Effector CD8-positive, alpha-beta T cell (primary cell): ENCODE results near the gene GALK1.
"Not testable (repeated sequence)": the region's sequence is repeated elsewhere in the genome, so short reads cannot be mapped to it uniquely, and the experiment has no call there.

Experiments used
- DNase-seq: peaks from one replicate; lab custom pipeline; 2025; lab: John Stamatoyannopoulos, UW

Gene GALK1

DNA sequence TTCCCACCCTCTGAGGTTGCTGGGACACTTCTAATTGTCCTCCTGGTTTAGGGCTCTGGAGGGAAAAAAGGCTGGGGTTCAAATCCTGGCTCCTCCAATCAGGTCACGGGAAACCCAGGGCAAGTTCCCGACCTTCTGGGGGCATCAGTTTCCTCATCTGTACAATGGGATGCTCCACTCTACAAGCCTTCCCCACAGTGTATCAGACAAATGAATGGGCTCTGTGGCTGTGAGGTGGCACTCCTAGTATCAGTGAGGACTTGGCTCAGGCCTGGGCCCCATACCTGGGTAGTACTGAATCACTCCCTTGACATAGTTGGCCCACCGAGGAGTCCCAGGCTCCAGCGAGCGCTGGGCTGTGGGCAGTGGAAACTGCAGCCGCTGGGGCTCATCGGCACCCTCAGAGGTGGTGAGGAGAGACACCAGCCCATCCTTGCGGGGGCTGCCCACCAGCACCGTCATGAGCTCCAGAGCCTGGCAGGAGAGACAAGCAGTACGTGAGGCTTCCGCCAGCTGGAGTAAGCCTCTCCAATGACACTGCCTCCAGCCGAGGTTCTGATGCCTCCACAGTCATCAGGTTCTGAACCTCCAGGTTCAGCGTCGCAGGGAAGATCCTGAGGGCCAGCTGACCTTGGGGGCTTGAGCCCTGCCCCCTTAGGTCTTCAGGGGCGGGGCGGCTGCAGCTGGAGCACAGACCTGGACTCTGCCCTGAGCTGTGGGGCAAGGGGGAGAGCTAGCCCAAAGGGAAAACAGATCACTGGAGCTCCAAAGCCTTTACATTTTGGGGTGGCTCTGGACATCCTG, 1.2 kb downstream of the GALK1 start:
- DNase-seq: no peak

DNA sequence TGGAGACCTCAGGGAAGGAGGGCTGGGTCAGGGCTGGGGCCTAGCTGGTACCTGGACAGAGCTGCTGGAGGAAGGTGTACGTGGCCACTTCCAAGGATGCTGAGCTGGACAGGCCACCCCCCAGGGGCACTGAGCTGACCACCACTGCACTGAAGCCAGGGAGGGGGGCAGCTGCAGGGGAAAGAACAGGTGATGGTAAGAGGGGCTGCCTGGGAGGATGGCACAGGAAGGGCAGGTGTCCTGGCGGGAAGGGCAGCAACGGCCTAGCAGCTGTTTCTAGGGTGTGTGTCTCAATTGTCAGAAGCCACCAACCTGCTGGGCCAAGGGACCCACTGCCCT, 1.8 kb downstream of the GALK1 start:
- no peak for DNase-seq

DNA sequence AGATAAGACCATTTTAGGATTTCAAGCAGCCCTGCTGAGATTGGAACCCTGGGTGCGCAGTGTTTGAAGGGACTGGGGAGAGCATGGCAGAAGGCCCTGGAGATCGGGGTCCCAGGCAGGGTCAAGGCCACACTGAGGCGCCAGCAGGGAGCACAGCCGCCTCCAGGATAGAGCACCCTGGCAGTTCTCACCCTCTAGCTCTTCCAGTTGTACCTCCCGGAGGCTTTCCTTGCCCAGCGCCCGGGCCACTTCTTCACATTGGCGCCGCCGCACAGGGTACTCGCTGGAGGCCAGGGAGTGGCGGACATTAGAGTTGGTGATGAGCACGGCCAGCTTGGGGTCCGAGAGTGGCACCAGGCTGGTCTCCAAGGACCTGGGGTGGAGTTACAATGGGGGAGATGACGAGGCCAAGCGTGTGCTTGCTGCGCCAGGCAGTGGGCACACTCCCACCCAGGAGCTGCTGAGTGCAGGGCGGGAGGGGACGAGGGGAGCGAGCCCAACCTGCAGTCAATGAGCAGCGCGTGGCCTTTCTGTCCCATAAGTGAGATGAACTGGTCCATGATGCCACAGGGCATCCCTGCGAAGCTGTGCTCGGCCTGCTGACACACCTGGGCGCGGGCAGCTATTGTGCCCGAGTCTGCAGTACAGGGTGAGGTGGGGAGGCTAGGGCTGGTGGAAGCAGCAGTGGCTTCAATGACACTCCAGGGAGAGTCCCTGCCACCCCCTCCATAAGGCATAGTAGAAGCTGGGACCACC, 2.3 kb downstream of the GALK1 start:
- no peak for DNase-seq

DNA sequence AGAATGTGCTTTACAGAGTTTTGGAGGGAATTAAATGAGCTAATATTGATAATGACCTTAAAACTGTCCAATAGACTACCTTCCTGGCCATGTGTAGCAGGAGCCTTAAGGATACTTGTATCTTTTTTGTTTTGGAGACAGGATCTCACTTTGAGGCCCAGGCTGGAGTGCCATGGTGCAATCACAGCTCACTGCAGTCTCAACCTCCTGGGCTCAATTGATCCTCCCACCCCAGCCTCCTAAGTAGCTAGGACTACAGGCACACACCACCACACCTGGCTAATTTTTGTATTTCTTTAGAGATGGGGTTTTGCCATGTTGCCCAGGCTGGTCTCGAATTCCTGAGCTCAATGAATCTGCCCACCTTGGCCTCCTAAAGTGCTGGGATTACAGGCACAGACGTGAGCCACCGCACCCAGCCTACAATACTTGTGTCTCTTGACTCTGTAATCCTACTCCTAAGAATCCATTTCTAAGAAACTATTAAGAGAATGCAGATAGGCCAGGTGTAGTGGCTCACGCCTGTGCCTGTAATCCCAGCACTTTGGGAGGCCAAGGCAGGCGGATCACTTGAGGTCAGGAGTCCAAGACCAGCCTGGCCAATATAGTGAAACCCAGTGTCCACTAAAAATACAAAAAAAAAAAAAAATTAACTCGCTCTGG, 4.9 kb downstream of the GALK1 start:
- DNase-seq: not testable (repeated sequence)

DNA sequence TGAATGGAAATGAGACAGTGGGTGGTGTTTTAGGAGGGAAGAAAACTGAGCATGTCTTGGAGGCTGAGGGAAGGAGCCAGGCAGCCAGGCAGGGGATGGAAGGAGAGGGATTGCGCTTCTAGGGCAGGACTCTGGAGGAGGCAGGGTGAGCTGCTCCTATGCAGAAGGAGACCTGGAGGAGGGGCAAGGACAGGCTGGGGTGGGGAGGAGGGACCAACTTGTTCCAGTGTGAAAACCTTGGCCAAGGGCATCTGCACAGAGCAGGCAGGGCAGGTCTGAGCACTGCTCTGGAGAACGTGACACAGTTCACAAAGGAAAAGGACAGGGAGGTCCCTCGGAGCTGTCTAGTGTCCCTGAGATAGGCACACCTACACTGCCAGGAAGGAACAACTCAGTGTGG, 5.5 kb downstream of the GALK1 start:
- no peak for DNase-seq

DNA sequence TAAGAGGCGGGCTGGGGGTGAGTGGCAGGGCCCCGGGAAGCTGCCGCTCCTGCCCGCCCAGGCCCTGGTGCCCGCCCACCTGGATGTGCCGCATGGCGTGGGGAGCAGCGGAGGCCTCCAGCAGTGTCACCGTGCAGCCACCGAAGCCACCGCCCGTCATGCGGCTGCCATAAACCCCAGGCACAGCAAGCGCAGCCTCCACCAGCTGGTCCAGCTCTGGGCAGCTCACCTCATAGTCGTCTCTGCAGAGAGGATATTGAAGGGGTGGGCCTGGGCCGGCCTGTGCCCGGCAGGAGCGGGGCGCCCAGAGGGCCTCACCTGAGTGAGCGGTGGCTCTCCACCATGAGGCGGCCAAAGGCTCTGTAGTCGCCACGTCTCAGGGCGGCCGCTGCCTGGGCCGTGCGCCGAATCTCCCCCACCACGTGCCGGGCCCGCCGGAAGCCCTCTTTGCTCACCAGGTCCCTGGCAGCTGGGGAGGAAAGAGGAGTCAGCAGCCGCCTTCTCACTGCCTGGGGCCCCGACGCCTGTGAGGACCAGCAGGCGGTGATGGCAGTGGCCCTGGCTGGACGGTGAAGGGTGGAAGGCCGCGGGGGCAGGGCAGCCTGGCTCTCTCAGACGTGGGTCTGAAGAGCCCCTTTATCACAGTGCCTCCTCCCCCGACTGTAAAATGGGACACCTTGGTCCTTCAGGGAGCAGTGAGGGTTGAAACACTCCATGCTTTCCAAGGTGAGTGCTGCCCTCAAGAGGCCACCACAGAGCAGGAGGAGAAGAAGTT, 6.7 kb downstream of the GALK1 start:
- no peak for DNase-seq

DNA sequence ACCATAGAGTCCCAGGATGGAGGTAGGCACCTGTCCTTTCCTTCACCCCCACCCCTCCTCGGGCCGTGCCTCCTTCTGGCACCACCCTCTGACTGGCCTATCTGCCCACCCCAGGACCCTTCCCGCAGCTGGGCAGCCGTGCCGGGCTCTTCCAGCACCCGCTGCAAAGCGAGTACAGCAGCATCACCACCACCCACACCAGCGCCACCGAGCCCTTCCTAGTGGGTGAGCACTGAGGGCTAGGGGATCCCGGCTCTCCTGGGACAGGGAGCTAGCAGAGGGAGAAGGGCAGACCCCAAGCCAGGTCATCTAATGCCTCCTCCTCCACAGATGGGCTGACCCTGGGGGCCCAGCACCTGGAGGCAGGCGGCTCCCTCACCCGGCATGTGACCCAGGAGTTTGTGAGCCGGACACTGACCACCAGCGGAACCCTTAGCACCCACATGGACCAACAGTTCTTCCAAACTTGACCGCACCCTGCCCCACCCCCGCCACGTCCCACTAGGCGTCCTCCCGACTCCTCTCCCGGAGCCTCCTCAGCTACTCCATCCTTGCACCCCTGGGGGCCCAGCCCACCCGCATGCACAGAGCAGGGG, 7.8 kb downstream of the GALK1 start:
- no peak for DNase-seq

DNA sequence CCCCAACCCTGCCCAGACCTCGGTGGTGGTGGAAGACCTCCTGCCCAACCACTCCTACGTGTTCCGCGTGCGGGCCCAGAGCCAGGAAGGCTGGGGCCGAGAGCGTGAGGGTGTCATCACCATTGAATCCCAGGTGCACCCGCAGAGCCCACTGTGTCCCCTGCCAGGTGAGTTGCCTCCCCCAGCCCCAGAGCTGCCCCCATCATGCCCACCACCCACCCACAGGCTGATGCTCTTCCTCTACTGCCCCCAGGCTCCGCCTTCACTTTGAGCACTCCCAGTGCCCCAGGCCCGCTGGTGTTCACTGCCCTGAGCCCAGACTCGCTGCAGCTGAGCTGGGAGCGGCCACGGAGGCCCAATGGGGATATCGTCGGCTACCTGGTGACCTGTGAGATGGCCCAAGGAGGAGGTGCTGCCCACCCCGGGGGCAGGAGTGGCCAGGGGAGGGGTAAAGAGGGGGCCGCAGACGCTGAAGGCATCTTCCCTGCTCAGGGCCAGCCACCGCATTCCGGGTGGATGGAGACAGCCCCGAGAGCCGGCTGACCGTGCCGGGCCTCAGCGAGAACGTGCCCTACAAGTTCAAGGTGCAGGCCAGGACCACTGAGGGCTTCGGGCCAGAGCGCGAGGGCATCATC, 8.4 kb downstream of the GALK1 start:
- no peak for DNase-seq

DNA sequence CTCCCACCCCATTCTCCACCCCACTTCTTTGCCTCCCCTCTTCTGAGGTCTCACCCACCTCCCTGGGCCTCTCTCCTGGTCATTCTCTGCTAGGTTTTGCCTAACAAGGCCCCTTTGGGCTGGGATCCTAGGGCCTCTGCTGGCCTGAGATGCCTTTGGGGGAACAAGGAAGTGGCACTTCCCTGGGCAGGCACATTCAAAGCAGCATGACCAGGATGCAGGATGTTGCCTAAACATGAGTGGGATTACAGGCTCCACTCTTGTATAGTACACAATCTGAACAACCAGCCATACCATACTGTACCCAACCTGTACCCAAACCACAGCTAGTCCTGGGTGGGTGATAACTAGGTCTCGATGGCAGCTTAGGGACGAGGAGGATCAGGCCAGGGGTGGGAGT, 9.0 kb downstream of the GALK1 start:
- DNase-seq: no peak

DNA sequence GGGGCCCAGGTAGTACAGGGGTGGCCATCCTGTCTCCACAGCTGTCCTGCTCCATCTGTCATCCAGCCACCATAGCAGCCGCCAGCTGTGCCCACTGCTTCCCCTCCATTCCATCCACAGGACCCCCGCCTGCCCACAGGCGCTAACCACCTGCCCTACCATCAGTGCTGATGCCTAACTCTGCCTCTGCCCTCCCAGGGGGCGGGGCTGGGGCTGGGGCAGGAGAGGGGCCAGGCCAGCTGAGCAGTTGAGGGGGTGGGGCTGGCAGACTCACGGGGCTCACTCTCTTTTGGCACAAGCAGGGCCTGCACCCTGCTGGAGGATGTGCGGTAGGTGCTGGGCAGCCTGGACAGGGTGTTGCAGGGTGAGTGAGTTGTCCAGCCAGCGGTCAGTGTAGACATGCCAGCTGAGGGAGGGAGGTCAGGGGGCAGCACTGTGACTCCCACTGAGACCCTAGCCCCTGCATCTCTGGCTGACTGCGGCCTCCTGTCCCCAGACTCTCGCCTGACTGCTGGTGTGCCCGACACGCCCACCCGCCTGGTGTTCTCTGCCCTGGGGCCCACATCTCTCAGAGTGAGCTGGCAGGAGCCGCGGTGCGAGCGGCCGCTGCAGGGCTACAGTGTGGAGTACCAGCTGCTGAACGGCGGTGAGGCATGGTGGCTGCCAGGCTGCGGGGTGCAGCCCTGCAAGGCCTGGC, 9.6 kb downstream of the GALK1 start:
- no peak for DNase-seq

DNA sequence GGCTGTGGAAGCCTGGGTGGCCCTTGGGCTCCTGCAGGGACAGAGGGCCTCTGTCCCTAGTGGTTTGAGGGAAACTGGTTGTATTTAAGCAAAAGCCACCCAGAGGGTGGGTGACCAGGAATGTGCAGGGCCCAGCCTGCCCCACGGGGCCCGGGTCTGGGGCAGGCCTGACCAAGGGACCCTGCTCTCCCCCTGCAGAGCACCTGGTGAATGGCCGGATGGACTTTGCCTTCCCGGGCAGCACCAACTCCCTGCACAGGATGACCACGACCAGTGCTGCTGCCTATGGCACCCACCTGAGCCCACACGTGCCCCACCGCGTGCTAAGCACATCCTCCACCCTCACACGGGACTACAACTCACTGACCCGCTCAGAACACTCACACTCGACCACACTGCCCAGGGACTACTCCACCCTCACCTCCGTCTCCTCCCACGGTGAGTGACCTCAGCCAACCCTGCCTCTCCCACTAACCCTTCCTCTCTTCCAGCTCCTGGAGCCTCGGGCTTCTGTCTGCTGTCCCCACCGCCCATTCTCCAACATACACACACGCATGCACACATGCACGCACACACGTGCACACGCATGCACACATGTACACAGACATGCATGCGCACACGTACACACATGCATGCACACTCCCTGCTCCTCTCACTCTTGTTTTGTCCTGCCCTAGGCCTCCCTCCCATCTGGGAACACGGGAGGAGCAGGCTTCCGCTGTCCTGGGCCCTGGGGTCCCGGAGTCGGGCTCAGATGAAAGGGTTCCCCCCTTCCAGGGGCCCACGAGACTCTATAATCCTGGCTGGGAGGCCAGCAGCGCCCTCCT, 10.4 kb downstream of the GALK1 start:
- DNase-seq: no peak

DNA sequence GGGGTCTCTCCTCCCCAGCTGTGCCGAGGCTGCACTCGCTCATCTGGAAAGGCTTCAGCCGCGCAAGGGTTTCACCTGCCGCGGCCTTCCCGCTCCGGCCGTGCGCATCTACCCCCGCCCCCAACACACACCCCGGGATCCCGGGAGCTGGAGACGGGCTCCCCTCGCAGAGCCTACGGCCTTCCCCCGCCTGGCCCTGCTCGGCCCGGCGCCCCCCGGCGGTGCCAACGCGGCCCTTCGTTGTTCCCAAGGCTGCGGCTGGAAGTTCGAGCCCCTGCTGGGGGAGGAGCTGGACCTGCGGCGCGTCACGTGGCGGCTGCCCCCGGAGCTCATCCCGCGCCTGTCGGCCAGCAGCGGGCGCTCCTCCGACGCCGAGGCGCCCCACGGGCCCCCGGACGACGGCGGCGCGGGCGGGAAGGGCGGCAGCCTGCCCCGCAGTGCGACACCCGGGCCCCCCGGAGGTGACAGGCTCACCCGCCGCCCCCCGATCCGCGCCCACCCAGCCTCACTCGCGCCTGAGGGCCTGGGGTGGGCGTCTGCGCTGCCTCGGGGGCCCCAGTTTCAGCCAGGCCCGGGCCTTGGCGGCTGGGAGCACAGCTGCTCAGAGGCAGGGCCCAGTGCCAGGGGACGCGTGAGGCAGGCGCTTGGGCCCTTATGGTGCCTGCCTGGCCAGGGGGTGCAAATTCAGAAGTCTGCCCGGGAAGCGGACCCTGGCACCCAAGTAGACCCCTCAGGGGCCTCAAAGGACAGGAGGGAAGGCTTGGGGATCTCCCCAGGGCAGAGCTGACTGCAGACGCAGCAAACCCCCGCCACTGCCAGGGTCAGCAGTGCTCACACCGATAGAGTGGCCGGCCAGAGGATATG, 11.2 kb downstream of the GALK1 start:
- DNase-seq: peak; percentile 57

DNA sequence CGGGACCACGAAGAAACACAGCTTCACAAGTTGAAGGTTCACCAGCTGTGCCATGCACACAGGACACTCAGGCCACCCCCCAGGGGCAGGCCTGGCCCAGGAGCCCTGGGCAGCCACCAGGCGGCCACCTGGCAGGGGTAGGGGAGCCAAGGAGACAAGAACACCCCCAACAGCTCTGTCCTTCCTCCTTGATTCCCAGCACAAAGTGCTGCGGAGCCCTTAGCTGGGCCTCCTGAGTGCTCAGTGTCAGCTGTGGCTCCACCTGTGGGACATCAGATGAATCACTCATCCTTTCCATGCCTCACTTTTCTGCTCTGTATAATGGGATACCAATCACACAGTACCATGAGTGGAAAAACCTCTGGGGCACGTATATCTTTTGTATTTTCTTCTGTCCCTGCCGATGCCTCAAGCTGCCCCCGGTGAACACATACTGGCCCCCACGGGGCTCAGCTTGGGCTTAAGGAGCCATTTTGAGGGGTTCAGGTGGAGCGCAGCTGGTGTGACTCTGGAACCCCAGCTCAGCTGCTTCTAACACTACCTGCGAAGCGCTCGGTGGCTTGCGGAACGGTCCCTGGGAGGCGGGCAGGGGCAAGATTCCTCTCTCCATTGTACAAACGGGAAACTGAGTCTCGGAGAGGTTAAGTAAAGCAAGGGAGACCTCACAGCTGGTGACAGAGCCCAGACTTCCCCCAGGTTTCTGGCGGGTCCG, 12.0 kb downstream of the GALK1 start:
- no peak for DNase-seq

DNA sequence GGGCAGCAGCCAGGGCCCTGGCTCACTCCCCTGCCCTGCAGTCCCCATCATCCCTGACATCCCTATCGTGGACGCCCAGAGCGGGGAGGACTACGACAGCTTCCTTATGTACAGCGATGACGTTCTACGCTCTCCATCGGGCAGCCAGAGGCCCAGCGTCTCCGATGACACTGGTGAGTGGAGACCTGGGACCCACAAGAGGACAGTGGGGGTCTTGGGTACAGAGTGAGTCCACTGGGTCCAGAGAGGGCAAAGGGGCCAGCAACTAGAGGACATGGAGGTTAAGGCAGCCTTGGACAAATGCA, 12.6 kb downstream of the GALK1 start:
- no peak for DNase-seq

DNA sequence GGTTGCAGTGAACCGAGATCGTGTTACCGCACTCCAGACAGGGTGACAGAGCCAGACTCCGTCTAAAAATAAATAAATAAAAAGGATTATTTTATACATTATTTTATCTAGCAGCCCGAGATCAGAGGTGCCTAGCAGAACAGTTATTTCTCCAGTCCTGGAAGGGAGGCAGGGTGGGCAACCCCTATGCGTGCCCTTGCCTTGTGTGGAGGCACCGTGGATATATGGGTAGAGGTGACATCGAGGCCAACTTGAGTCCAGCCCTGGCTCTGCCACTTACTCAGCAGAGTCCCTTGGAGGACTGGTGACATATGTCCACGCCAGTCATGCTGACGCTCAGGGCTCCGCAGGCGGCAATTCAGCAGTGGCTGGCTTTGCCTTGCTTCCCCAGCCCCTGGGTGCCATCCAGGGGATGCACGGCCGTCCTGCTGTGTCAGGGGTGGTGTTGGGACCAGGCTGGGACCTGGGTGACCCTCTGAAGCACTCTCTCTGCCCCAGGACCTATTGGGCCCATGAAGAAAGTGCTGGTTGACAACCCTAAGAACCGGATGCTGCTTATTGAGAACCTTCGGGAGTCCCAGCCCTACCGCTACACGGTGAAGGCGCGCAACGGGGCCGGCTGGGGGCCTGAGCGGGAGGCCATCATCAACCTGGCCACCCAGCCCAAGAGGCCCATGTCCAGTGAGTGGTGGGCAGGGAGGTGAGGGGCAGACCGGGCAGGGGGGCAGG, 13.2 kb downstream of the GALK1 start:
- no peak for DNase-seq

DNA sequence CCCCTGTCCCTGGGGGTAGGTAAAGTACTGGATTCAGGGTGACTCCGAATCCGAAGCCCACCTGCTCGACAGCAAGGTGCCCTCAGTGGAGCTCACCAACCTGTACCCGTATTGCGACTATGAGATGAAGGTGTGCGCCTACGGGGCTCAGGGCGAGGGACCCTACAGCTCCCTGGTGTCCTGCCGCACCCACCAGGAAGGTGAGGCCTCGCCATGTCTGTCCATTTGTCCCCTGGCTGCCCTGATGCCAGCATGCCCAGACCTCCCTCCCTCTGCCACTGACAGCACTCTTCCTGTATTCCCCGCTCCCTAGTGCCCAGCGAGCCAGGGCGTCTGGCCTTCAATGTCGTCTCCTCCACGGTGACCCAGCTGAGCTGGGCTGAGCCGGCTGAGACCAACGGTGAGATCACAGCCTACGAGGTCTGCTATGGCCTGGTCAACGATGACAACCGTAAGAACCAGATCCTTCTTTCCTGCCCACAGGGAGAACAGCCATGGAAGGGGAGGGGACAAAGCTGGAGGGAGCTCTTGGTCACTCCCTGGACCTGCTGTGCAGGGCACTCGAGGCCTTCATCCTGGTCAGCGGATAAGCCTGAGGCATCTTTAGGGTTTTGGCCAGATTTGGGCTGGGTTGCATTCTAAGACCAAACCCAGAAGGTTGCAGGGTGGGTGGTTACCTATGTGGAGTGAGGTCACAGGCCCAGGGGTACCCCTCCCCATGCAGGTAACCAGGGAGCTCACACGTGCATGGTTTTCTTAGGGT, 14.2 kb downstream of the GALK1 start:
- no peak for DNase-seq
